PC-9 (cell line): ENCODE data around the gene CYP4A22. TPM values are rescaled to one million over a fixed set of nuclear protein-coding genes. Genes with fewer than 3 reads are reported as not detected.
"Not testable (repeated sequence)": the region's sequence is repeated elsewhere in the genome, so short reads cannot be mapped to it uniquely, and the experiment has no call there.

ENCODE experiments used
- BruUV-seq: library from RNA; stranded (reverse); fragments of 400-500 nt; replicated peaks from 2 replicates; lab custom pipeline; 2021; lab: Mats Ljungman, UMichigan
- CTCF ChIA-PET: fragments of 300-600 bp; sonication (Branson Sonifier 250); formaldehyde crosslinking; loops from one replicate; lab custom pipeline; 2022; ENCODE audit warnings: antibody characterized with exemption; lab: Charles Lee
- POLR2A ChIA-PET: fragments of 300-600 bp; sonication (Branson Sonifier 250); formaldehyde crosslinking; loops from one replicate; lab custom pipeline; 2022; ENCODE audit warnings: antibody characterized with exemption; ENCODE audit not compliant: unreplicated experiment; lab: Charles Lee
- DNase-seq, 2 experiments: peaks; one replicate each; pipeline versions ENCODE4 v3.0.0 to v3.0.0-alpha.2; 2015 to 2022; ENCODE audit warnings: mixed read lengths in 1 of 2
- H2AFZ ChIP-seq: fragments of 200-600 bp; sonication (generic); 2 replicates; pipeline ENCODE4 v1.8.1; 2017; ENCODE audit warnings: antibody characterized with exemption
- H3F3A ChIP-seq: fragments of 200-600 bp; sonication (generic); 2 replicates; pipeline ENCODE4 v1.8.1; 2017; ENCODE audit warnings: antibody characterized with exemption, mild to moderate bottlenecking, low read depth; ENCODE audit not compliant: insufficient read depth
- H3K27ac ChIP-seq: fragments of 200-600 bp; sonication (generic); 2 replicates; pipeline ENCODE4 v1.6.1; 2016; ENCODE audit warnings: mixed run types
- H3K27me3 ChIP-seq: fragments of 200-600 bp; sonication (generic); 2 replicates; pipeline ENCODE4 v1.6.1; 2016; ENCODE audit warnings: low read depth, mixed run types; ENCODE audit not compliant: insufficient read depth
- H3K36me3 ChIP-seq: fragments of 200-600 bp; sonication (generic); 2 replicates; pipeline ENCODE4 v1.6.1; 2016; ENCODE audit warnings: low read depth, mixed run types
- H3K4me1 ChIP-seq: fragments of 200-600 bp; sonication (generic); replicated peaks from 2 replicates; pipeline ENCODE4 v1.6.1; 2016; ENCODE audit warnings: mixed run types; ENCODE audit not compliant: insufficient read depth
- H3K4me2 ChIP-seq: fragments of 200-600 bp; sonication (generic); 2 replicates; pipeline ENCODE4 v1.6.1; 2017; ENCODE audit warnings: mixed run types
- H3K4me3 ChIP-seq: fragments of 200-600 bp; sonication (generic); 2 replicates; pipeline ENCODE4 v1.6.1; 2016; ENCODE audit warnings: mixed run types
- H3K79me2 ChIP-seq: fragments of 200-600 bp; sonication (generic); 2 replicates; pipeline ENCODE4 v1.6.1; 2017; ENCODE audit warnings: low read depth, mixed run types
- H3K9me2 ChIP-seq: fragments of 200-600 bp; sonication (generic); 2 replicates; pipeline ENCODE4 v1.8.1; 2017; ENCODE audit warnings: mild to moderate bottlenecking; ENCODE audit not compliant: insufficient read depth
- H3K9me3 ChIP-seq: fragments of 200-600 bp; sonication (generic); 2 replicates; pipeline ENCODE4 v1.8.1; 2016; ENCODE audit warnings: low read depth; ENCODE audit not compliant: insufficient read depth
- H4K20me1 ChIP-seq: fragments of 200-600 bp; sonication (generic); 2 replicates; pipeline ENCODE4 v1.8.1; 2017; ENCODE audit not compliant: insufficient read depth
- EZH2 ChIP-seq: fragments of 200-600 bp; sonication (generic); IDR thresholded peaks from 2 replicates; pipeline ENCODE4 v1.8.0; 2017; ENCODE audit warnings: antibody characterized with exemption, low read depth
- intact Hi-C: fragments of 100-400 bp; cut with micrococcal nuclease; formaldehyde crosslinking; loops from one replicate; pipeline ENCODE4 v1.10.0; 2022; ENCODE audit not compliant: unreplicated experiment
- total RNA-seq: library from RNA; stranded (reverse); gene quantifications from 2 replicates; pipeline ENCODE4 v1.2.3, GENCODE V29; 2021
- TF ChIP-seq, protein P1 (sequence below): fragments of 200-600 bp; sonication (generic); conservative IDR thresholded peaks from 2 replicates; pipeline ENCODE4 v1.6.1; 2017; ENCODE audit warnings: mixed run types, antibody characterized with exemption, mild to moderate bottlenecking, moderate library complexity

CYP4A22 gene
- total RNA-seq, 1 experiment from 2014 or later, result not detected

DNA sequence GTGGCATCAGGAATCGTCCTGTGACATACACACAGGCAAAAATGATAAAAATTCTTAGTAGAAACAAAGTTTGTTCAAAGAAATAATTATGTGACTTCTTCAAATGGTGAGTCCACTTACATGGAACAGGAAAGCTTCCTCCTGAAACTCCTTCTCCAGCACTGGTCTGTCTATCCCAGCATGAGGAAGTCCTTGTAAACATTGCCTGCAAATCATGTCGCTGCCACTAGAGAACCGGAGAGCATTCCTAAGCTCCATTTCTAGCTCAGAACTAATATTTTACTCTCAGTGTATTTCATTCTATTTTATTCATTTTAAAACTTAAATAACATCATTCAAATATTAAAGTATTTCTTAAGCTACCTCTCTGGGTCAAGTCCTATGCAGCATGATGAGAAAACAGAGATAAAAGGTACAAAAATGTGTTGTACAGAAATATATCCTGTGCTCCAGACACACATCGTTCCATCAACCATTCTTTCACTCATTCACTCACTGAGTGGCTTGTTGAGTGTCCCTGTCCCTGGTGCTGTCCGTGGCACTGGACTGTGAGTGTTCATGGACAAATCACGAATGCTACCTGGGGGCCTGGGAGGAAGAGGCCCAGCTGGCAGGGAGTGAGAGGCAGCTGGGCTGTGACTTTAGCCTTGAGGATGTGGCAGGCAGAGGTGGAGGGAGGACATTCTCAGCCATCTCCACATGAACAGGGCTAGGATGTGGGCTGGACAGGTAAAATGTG is 10.0 kb downstream of the CYP4A22 start:
- POLR2A ChIA-PET, result no interaction called here
- H3K4me3 ChIP-seq, result no peak overlapping the region
- no peaks in the 10 kb centered on the region for H3K27me3 ChIP-seq
- DNase-seq, result no peak
- H3K27ac ChIP-seq, result no peak overlapping the region
- no peaks in the 10 kb centered on the region for H3K9me2 ChIP-seq
- CTCF ChIA-PET, result no interaction called here
- TF ChIP-seq EZH2, result no peak
- TF ChIP-seq, protein P1, sequence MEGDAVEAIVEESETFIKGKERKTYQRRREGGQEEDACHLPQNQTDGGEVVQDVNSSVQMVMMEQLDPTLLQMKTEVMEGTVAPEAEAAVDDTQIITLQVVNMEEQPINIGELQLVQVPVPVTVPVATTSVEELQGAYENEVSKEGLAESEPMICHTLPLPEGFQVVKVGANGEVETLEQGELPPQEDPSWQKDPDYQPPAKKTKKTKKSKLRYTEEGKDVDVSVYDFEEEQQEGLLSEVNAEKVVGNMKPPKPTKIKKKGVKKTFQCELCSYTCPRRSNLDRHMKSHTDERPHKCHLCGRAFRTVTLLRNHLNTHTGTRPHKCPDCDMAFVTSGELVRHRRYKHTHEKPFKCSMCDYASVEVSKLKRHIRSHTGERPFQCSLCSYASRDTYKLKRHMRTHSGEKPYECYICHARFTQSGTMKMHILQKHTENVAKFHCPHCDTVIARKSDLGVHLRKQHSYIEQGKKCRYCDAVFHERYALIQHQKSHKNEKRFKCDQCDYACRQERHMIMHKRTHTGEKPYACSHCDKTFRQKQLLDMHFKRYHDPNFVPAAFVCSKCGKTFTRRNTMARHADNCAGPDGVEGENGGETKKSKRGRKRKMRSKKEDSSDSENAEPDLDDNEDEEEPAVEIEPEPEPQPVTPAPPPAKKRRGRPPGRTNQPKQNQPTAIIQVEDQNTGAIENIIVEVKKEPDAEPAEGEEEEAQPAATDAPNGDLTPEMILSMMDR, result no peak
- BruUV-seq, result no TSS peak
- no peaks in the 10 kb centered on the region for H3F3A ChIP-seq
- intact Hi-C loops, result no loop called here
- H3K9me3 ChIP-seq, result no peaks in the 10 kb centered on the region
- H4K20me1 ChIP-seq, result no peaks in the 10 kb centered on the region
- no peaks in the 10 kb centered on the region for H3K4me1 ChIP-seq
- H3K4me2 ChIP-seq, result no peak overlapping the region
- H3K36me3 ChIP-seq, result no peaks in the 10 kb centered on the region
- H2AFZ ChIP-seq, result no peak overlapping the region
- no peaks in the 10 kb centered on the region for H3K79me2 ChIP-seq

DNA sequence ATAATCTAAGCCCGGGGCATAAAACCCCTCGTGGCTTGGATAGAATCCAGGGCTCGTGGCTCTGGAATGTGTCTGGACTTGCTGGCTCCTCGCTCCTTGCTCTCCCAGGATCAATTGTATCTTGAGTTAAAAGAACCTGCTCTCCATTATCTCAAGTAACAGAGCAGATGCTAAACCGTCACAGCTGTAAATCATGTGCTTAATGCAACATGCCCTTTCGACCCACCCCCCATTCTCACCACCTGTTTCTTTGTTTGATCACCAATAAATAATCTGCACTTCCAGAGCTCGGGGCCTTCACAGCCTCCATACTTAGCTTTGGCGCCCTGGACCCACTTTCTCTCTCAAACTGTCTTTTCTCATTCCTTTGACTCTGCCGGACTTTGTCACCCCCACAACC is 11.9 kb downstream of the CYP4A22 start:
- H3F3A ChIP-seq, H3K27me3 ChIP-seq, H3K4me2 ChIP-seq, BruUV-seq, H4K20me1 ChIP-seq, H3K9me3 ChIP-seq, H3K36me3 ChIP-seq, H3K4me1 ChIP-seq, CTCF ChIA-PET, H3K4me3 ChIP-seq, intact Hi-C loops, DNase-seq, H2AFZ ChIP-seq, H3K9me2 ChIP-seq, H3K79me2 ChIP-seq, H3K27ac ChIP-seq, POLR2A ChIA-PET: not testable (repeated sequence)

DNA sequence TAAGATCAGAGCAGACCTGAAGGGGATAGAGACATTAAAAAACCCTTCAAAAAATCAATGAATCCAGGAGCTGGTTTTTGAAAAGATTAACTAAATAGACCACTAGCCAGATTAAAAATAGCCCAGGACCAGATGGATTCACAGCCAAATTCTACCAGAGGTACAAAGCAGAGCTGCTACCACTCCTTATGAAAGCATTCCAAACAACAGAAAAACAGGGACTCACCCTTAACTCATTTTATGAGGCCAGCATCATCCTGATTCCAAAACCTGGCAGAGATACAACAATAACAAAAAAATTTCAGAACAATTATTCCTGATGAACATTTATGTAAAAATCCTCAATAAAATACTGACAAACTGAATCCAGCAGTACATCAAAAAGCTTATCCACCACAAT is 19.2 kb downstream of the CYP4A22 start:
- H4K20me1 ChIP-seq, H3K27ac ChIP-seq, H3K4me1 ChIP-seq, H3K4me3 ChIP-seq, H3K27me3 ChIP-seq, intact Hi-C loops, BruUV-seq, H2AFZ ChIP-seq, DNase-seq, H3K79me2 ChIP-seq, H3K4me2 ChIP-seq, H3K36me3 ChIP-seq, H3K9me2 ChIP-seq, CTCF ChIA-PET, H3F3A ChIP-seq, H3K9me3 ChIP-seq: not testable (repeated sequence)
- POLR2A ChIA-PET, result interaction anchor here (0.7 kb wide), 1 partner anchor 544 kb away, joined by 4 read pairs; no protein-coding TSS in a partner anchor

DNA sequence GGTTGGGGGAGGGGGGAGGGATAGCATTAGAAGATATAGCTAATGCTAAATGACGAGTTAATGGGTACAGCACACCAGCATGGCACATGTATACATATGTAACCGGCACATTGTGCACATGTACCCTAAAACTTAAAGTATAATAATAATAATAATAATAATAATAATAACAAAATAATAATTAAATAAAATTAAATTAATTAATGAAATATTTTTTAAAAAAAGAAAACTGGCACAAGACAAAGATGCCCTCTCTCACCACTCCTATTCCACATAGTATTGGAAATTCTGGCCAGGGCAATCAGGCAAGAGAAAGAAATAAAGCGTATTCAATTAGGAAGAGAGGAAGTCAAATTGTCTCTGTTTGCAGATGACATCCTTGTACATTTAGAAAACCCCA is 20.7 kb downstream of the CYP4A22 start:
- H3K4me3 ChIP-seq, H3K27me3 ChIP-seq, DNase-seq, H3F3A ChIP-seq, H4K20me1 ChIP-seq, H2AFZ ChIP-seq, H3K27ac ChIP-seq, POLR2A ChIA-PET, H3K36me3 ChIP-seq, CTCF ChIA-PET, H3K79me2 ChIP-seq, H3K4me2 ChIP-seq, BruUV-seq, H3K4me1 ChIP-seq, intact Hi-C loops, H3K9me2 ChIP-seq, H3K9me3 ChIP-seq: not testable (repeated sequence)
